A549 treated with RU486 at 1 μM for 4 hours (cell line): Measurements from ENCODE around the gene VMA21. TPM values are rescaled to one million over a fixed set of nuclear protein-coding genes. Genes with fewer than 3 reads are reported as not detected.

ENCODE experiments used
- total RNA-seq: library from RNA; stranded (reverse); fragments of 200-300 nt; extraction: Qiagen RNA extraction; gene quantifications from 5 replicates; pipeline ENCODE4 v1.2.3, GENCODE V29; 2022; ENCODE audit warnings: low read depth

VMA21 gene, protein sequence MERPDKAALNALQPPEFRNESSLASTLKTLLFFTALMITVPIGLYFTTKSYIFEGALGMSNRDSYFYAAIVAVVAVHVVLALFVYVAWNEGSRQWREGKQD
- 18.8 to 26.2 TPM (median 22.4 TPM) in 5 replicates for total RNA-seq

DNA sequence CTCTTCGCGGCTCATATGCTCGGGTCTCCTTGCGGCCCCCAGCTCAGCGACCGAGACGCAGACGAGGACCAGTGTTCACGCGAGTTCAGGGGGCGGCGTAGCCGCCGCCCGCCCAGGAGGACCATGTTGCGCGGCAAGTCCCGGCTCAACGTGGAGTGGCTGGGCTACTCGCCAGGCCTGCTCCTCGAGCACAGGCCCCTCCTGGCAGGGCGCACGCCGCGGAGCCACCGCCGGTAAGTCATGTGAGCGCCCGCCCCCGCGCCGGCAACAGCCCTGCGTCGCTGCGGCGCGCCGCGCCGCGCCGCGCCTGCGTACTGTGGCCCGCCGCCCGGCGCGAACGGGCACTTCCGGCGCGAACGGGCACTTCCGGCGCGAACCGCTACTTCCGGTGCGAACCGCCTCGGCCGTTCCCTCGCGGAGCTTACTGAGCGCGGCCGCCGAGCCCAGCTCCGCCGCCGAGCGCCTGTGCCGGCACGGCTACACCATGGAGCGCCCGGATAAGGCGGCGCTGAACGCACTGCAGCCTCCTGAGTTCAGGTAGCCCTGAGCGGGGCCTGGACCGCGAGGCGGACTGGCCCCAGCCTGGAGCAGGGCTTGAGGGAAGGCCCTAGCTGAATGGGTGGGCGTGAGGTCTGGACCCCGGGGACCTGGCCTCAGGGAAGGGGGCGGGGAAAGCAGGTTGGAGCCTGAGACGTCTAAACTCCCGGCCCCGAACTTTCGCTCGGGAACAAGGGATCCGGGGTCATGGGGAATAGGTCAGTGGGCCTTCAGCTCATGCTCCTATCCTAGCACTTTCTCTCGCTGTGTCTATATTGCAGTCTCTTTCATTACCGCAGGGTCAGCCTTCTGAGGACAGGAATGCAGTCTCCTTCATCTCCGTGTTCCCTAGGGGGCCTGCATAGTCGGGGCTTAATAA, at the start of gene VMA21:
TSS of gene VMA21 (plus strand) at position 382 of the 916 bp plus-strand sequence. CDS start at position 485, 103 bp downstream.

Other genes starting within 250 kb of the VMA21 start
- gene GPR50, start 220.6 kb upstream of the VMA21 start, total RNA-seq: 0.07 to 0.24 TPM (median 0.12 TPM) in 5 replicates
- not detected in 5 replicates for gene PASD1, start 166.5 kb downstream of the VMA21 start, total RNA-seq